AG04449 (cell line): ENCODE data around the gene SHANK3.
"Not testable (repeated sequence)": the region's sequence is repeated elsewhere in the genome, so short reads cannot be mapped to it uniquely, and the experiment has no call there.

Source experiments
- CTCF ChIA-PET: fragments of 350-600 bp; formaldehyde crosslinking; extraction: SDS; loops from one replicate; lab custom pipeline; 2021; ENCODE audit warnings: antibody characterized with exemption; lab: Yijun Ruan, JAX
- POLR2A ChIA-PET: fragments of 400-600, 350-600 bp; formaldehyde crosslinking; extraction: SDS; loops from one replicate; lab custom pipeline; 2020; ENCODE audit warnings: antibody characterized with exemption, inconsistent platforms; lab: Yijun Ruan, JAX
- DNase-seq: peaks from one replicate; pipeline ENCODE4 v3.0.0-alpha.2; 2010; ENCODE audit warnings: low read depth, low spot score
- H3K4me3 ChIP-seq: 2 replicates; pipeline ENCODE4 v1.5.1; 2011; ENCODE audit warnings: low read depth, mild to moderate bottlenecking, control low read depth, low read length
- CTCF ChIP-seq: IDR thresholded peaks from one replicate; pipeline ENCODE4 v1.5.1; 2011; ENCODE audit warnings: mild to moderate bottlenecking, moderate library complexity, low read length, control low read depth, inconsistent platforms; ENCODE audit not compliant: insufficient read depth; ENCODE audit errors: missing control alignments

Gene SHANK3

GRCh38 chr22:50653256-50653655 lies 19.4 kb upstream of the SHANK3 start:
- POLR2A ChIA-PET: no interaction called here
- CTCF ChIA-PET: interaction anchor here (2.4 kb wide), 1 partner anchor 12 kb away, joined by 7 read pairs; no protein-coding TSS in a partner anchor
- no peak overlapping the region for H3K4me3 ChIP-seq
- DNase-seq: no peak
- TF ChIP-seq CTCF: no peak

GRCh38 chr22:50654664-50655063 lies 18.0 kb upstream of the SHANK3 start:
- POLR2A ChIA-PET, DNase-seq, H3K4me3 ChIP-seq: not testable (repeated sequence)
- CTCF ChIA-PET: interaction anchor here (1.5 to 2.8 kb wide), 2 partner anchors 13 to 33 kb away, joined by 4 to 12 read pairs; no protein-coding TSS in a partner anchor

- CTCF ChIA-PET: interaction anchor here (0.7 to 2.8 kb wide), 6 partner anchors 13 to 94 kb away, joined by 3 to 12 read pairs (median 3); partner anchors contain the start of gene SYCE3
Measured at GRCh38 chr22:50656122-50657070, 16.2 kb upstream of the SHANK3 start.

GRCh38 chr22:50657925-50658324 lies 14.7 kb upstream of the SHANK3 start:
- DNase-seq: no peak
- ChIA-PET CTCF (interaction anchor here (0.8 to 1.5 kb wide), 2 partner anchors 12 to 30 kb away, joined by 3 read pairs; no protein-coding TSS in a partner anchor), POLR2A (no interaction called here)
- no peak overlapping the region for H3K4me3 ChIP-seq
- TF ChIP-seq CTCF: no peak

More at GRCh38 chr22:50656122-50657070, 16.2 kb upstream of the SHANK3 start:
- POLR2A ChIA-PET: no interaction called here
- DNase-seq: no peak
- no peak overlapping the region for H3K4me3 ChIP-seq
- no peak for TF ChIP-seq CTCF

- CTCF ChIA-PET, POLR2A ChIA-PET, H3K4me3 ChIP-seq, DNase-seq: not testable (repeated sequence)
Measured at GRCh38 chr22:50659711-50660110, 12.9 kb upstream of the SHANK3 start.

- POLR2A ChIA-PET: no interaction called here
- CTCF ChIA-PET: interaction anchor here (1.0 kb wide), 1 partner anchor 8 kb away, joined by 3 read pairs; no protein-coding TSS in a partner anchor
- H3K4me3 ChIP-seq: no peak overlapping the region
- DNase-seq: no peak
- TF ChIP-seq CTCF: no peak
Measured at GRCh38 chr22:50660306-50660705, 12.3 kb upstream of the SHANK3 start.

GRCh38 chr22:50665212-50665611 lies 7.4 kb upstream of the SHANK3 start:
- ChIA-PET CTCF (no interaction called here), POLR2A (no interaction called here)
- no peak for DNase-seq
- H3K4me3 ChIP-seq: no peak overlapping the region
- no peak for TF ChIP-seq CTCF
